Measurements from ENCODE around the gene TRIO.
"Not testable (repeated sequence)": the region's sequence is repeated elsewhere in the genome, so short reads cannot be mapped to it uniquely, and the experiment has no call there.

TRIO gene

DNA sequence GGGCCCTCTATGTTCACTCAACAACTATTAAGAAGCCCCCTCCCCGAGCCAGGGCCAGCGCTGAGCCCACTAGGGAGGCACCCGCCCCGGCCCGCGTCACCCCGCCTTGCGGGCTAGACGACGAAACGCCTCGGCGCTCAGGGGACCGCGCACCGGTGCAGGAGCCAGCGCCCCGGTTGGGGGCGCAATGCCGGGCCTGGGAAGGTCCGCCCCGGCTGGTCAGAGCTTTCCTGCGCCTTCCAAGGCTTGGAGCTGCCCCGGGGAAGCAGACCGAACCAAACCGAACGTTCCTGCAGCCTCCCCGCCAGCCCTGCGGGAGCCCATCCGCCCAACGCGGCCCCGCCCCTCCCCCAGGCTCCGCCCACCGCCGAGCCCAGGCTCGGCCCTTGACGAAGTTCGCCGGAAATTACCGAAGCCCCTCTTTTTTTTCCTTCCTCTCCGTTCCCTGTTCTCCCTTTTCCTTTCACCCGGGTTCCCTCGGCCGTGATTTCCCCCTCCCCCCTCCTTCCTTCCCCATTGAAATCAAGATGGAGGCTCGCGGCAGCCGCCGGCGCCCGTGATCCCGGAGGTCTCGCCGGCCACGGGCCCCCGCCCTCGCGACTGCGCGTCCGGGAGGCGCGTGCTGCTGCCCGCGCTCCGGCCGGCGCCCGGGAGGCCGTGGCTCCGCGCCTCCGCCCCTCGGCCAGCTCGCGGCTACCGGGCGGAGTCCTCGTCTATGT lies at the start of gene TRIO:
Gene TRIO (plus strand): TSS at position 516 of the 719 bp plus-strand sequence. CDS start 384 bp downstream, outside the sequence.
- DNase-seq (ENCODE audit: low read depth) = peak; percentile 67

GRCh38 chr5:14097380-14097779 lies 45.8 kb upstream of the TRIO start:
- DNase-seq (ENCODE audit: low read depth) = not testable (repeated sequence)

DNA sequence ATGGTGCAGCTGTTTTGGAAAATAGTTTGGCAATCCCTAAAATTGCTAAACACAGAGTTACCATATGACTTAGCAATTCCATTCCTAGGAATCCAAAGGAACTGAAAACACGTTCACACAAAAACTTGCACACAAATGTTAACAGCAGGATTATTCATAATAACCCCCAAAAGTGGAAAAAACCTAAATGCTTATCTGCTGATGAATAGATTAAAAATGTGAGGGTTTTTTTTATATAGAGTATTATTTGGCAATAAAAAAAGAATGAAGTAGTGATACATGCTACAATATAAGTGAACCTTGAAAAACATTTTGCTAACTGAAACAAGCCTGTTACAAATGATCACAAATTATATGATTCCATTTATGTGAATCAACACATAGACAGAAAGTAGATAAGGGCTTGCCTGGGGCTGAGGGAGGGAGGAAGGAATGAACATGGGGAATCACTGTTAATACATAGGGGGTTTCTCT lies 45.1 kb upstream of the TRIO start:
- peak; percentile 55 for DNase-seq (ENCODE audit: low read depth)

- DNase-seq (ENCODE audit: low read depth) = no peak
Measured at GRCh38 chr5:14100281-14100680, 42.9 kb upstream of the TRIO start.

GRCh38 chr5:14101922-14102321 lies 41.2 kb upstream of the TRIO start:
- DNase-seq (ENCODE audit: low read depth) = no peak

- DNase-seq (ENCODE audit: low read depth) = no peak
Measured at GRCh38 chr5:14102666-14103065, 40.5 kb upstream of the TRIO start.

DNA sequence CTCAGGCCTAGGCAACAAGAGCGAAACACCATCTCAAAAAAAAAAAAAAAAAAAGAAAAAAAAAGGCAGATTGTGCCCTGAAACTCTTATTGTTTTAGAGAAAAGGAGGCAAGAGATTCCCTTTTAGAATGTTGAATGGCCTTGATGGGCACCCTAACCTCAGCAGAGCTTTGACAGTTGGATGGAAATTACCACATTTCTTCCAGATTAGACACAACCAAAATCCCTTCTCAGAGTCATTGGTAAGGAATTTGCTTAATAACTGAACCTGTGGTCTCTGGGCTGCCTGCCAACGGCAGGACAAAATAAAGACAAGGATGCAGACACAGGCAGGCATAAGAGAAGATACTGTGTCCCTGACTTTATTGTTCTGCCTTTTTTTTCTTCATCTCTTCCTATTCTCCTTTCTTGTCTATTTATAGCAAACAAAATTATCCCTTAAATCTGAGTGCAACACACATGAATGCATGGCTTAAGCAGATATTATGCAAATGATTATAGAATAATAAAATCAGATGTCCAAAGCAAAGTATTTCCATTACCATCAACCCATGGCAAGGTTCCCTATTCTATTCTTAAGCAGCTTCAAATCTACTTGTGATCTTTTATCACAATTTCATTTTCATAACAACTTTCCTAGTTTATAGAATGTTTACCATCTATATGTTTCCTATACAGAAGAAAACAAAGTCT lies 37.3 kb upstream of the TRIO start:
- DNase-seq (ENCODE audit: low read depth) = peak; percentile 84

DNA sequence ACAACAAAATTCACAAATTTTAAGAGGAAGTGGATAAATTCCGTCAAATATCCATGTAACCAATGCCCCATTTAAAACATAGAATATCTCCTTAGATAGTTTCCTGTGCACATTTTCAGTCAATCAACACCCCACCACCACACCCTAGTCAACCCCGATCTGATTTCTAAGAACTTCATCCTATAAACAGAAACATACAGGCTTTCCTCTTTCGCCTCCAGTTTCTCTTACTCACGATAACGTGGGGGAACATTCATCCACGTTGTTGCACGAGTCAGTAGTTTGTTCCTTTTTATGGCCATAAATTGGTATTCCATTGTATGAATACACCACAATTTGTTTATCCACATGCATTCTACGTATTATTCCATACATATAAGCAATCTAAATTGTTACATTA lies 35.6 kb upstream of the TRIO start:
- DNase-seq (ENCODE audit: low read depth) = no peak

DNA sequence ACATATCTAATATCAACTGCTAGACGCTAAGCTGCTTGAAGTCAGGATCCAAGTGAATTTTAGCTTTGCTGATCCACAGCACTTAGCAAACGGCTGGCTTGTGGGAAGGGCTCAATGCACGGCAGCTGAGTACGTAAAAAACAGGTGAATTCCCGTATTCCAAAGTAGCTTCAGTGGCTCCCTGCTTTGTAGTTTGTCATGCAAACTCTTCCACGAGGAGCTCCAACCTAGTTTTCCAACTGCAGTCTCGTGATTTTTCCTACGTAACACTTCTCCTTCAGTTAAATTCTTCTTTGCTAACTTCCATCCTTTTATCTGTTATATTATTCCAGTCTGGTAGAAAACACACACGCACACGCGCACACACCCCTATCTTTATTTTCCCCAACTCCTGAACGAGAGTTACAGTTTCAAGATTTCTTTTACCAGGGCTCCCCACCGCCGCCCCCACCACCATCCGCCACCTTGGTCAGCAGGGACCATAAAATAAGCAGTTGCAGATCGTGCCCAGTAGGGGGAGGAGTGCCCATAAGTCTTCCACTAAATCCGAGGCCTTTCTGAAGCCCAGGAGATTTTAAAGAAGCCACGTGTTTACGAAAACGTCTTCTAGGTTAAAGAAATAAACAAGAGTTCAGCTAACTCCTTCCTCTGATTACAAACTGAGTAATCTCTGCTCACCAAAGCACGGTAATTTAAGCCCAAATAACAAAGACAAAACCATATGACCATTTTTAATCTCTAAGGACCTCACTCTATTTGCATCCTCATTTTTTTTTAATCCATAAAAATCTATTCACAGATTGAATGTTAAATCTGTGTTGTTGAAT lies 34.8 kb upstream of the TRIO start:
- DNase-seq (ENCODE audit: low read depth) = peak; percentile 49

DNA sequence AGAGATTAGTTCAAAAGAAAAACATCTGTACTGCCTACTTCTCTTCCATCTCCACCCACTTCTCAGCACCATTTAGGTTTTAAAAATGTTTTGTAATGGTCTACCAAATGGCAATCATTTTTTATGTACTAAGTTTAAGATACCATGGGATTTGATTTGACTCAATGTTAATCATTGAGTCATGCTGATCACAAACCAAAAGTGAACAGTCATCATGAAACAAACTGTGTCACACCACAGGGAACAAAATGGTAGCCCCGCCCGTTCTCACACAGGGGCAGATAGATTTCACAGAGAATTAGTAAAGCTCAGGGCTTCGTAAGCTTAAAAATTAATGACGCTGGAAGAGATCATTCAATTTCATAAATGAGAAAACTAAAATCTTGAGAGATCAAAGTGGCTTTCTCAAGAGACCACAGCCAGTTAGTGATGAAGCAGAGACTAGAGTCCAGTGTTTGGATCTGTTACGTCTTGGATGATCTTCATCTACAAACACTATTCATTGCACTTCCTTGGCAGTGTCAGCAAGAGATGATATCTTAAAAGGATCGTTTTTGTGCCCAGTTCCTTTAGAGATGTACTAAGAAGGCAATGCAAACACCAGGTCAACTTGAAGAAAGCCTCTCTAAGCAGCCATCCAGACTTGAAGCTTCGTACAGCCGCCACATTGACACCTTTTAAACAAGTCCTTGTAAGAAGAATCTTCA lies 33.9 kb upstream of the TRIO start:
- no peak for DNase-seq (ENCODE audit: low read depth)

DNA sequence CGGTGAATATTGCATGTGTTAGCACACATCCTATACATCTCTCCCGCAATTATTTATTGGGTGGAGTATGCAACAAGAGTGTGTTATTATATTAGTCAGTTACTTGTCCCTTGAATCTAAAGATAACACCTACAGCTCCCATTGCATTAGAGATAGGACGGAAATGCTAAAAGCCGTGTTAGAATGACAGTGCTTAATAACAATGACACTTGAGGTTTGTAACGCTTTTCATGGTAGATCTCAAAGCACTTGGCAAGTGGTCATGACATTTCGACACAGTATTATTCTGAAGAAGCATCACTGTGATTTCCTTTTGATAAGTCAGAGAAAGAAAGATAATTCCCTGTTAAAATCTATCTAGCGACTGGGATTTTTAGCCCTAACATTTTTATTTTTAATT lies 33.4 kb upstream of the TRIO start:
- no peak for DNase-seq (ENCODE audit: low read depth)

- no peak for DNase-seq (ENCODE audit: low read depth)
Measured at GRCh38 chr5:14110196-14110595, 32.9 kb upstream of the TRIO start.

- peak; percentile 68 for DNase-seq (ENCODE audit: low read depth)
Measured at GRCh38 chr5:14110680-14111079, 32.5 kb upstream of the TRIO start.

DNA sequence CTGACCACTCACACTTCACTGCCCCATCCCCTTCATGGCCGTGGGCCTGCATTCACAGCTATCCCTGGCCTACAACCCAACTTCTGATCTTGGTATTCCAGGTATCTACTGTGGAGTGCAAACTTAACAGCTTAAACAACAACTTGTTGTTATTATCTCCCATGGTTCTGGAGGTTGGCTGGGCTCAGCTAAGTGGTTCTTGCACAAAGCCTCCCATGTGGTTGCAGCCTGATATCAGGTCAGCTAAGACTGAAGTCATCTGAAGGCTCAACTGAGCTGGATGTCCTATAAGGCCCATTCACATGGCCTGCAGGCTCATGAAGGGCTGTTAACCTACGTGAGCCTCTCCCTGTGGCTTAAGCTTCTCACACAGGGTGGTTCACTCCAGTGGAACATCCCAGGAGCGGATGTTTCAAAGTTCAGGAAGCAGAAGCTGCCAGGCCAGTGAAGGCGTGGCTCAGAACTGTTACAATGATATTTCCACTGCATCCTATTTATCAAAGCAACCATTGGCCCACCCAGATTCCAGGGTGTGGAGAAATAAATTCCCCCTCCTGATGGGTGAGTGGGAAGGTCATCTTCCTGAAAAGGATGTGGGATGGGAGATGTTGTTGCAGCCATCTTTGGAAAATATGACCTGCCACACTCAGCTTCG lies 30.0 kb upstream of the TRIO start:
- no peak for DNase-seq (ENCODE audit: low read depth)

- DNase-seq (ENCODE audit: low read depth) = no peak
Measured at GRCh38 chr5:14114615-14115251, 28.4 kb upstream of the TRIO start.

GRCh38 chr5:14115323-14115895 lies 27.7 kb upstream of the TRIO start:
- no peak for DNase-seq (ENCODE audit: low read depth)

- DNase-seq (ENCODE audit: low read depth) = no peak
Measured at GRCh38 chr5:14118551-14119320, 24.4 kb upstream of the TRIO start.

DNA sequence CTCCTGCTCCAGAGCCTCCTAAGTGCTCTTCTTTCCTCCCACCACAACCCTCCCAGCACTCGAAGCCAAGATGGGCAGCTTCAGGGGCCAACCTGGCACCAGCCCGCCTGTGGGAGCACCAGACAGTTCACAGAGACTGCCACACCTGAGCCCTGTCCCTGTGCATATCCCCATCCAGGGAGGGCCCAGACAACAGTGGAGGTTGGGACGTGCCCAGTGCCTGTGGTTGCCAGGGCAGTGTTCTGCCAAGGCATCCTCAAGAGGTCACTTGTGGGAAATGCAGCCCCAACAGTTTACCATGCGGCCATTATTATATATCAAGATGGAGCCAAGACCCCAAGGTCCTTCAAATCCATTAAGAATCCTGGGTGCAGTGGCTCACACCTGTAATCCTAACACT lies 23.0 kb upstream of the TRIO start:
- DNase-seq (ENCODE audit: low read depth) = no peak

DNA sequence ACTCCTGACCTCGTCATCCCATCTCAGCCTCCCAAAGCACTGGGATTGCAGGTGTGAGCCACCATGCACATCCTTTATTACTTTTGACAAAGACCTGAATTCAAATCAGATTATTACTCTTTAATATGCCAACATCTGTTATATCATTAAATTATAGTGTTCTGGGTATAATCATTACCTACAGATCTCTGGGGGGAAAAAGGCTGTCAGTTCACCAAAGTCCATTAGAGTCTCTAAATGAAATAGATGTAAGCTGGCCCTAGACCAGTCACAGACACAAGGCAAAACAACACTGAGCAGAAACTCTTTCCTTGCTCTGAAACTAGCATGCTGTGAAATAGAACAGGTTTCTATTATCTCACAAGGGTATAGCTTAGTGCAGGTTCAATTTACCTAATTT lies 21.6 kb upstream of the TRIO start:
- no peak for DNase-seq (ENCODE audit: low read depth)

GRCh38 chr5:14122089-14122488 lies 21.1 kb upstream of the TRIO start:
- DNase-seq (ENCODE audit: low read depth) = no peak

Data from non-pigmented ciliary epithelial cell (primary cell).